IMR-90 (cell line): ENCODE results near the gene GZMA. TPM values are rescaled to one million over a fixed set of nuclear protein-coding genes. Genes with fewer than 3 reads are reported as not detected.
"Not testable (repeated sequence)": the region's sequence is repeated elsewhere in the genome, so short reads cannot be mapped to it uniquely, and the experiment has no call there.

Experiments used
- ATAC-seq: fragments of 200-7000 bp; cut with Tn5 transposase; 2 replicates; pipeline ENCODE4 v1.9.1; 2020; ENCODE audit warnings: low read depth, mild to moderate bottlenecking, moderate library complexity
- BruUV-seq: library from RNA; stranded (reverse); fragments of 400-500 nt; replicated peaks from 2 replicates; lab custom pipeline; 2021; lab: Mats Ljungman, UMichigan
- CTCF ChIA-PET: fragments of 300-600 bp; formaldehyde crosslinking; extraction: SDS; loops from one replicate; lab custom pipeline; 2021; ENCODE audit warnings: antibody characterized with exemption; lab: Yijun Ruan, JAX
- POLR2A ChIA-PET: fragments of 300-600 bp; sonication (Branson Sonifier 250); formaldehyde crosslinking; loops from one replicate; lab custom pipeline; 2022; ENCODE audit warnings: antibody characterized with exemption; ENCODE audit not compliant: unreplicated experiment; lab: Charles Lee
- DNase-seq: peaks from one replicate; pipeline ENCODE4 v3.0.0; 2013
- H2AFZ ChIP-seq: replicated peaks from 2 replicates; pipeline ENCODE3; 2013; ENCODE audit warnings: low read length, mild to moderate bottlenecking; ENCODE audit not compliant: poor library complexity
- H2AK5ac ChIP-seq: 2 replicates; pipeline ENCODE4 v1.6.1; 2013; ENCODE audit warnings: low read depth, low read length, inconsistent platforms
- H2AK9ac ChIP-seq: replicated peaks from 2 replicates; pipeline ENCODE3; 2013; ENCODE audit warnings: mild to moderate bottlenecking, low read depth, low read length, moderate library complexity; ENCODE audit not compliant: poor library complexity
- H2BK120ac ChIP-seq: 2 replicates; pipeline ENCODE4 v1.6.1; 2013; ENCODE audit warnings: low read depth, low read length, inconsistent platforms
- H2BK15ac ChIP-seq: 3 replicates; pipeline ENCODE4 v1.6.1; 2013; ENCODE audit warnings: low read depth, low read length, inconsistent platforms
- H2BK20ac ChIP-seq: 2 replicates; pipeline ENCODE4 v1.6.1; 2013; ENCODE audit warnings: low read depth, mild to moderate bottlenecking, inconsistent platforms, low read length, moderate library complexity
- H2BK5ac ChIP-seq: 2 replicates; pipeline ENCODE4 v1.6.1; 2013; ENCODE audit warnings: mild to moderate bottlenecking, low read depth, low read length, inconsistent platforms; ENCODE audit not compliant: poor library complexity, severe bottlenecking
- H3K14ac ChIP-seq: replicated peaks from 2 replicates; pipeline ENCODE4 v1.6.1; 2013; ENCODE audit warnings: low read depth, low read length, inconsistent platforms
- H3K18ac ChIP-seq: 2 replicates; pipeline ENCODE4 v1.6.1; 2013; ENCODE audit warnings: low read depth, low read length, control low read depth
- H3K23ac ChIP-seq: 2 replicates; pipeline ENCODE4 v1.6.1; 2013; ENCODE audit warnings: low read depth, low read length, inconsistent platforms
- H3K27ac ChIP-seq: 2 replicates; pipeline ENCODE4 v1.5.1; 2013; ENCODE audit warnings: mild to moderate bottlenecking, control low read depth, low read length; ENCODE audit not compliant: insufficient read depth
- H3K27me3 ChIP-seq: 2 replicates; pipeline ENCODE4 v1.6.1; 2013; ENCODE audit warnings: low read length; ENCODE audit not compliant: control insufficient read depth, insufficient read depth
- H3K36me3 ChIP-seq: 2 replicates; pipeline ENCODE4 v1.6.1; 2013; ENCODE audit warnings: low read length, mixed read lengths; ENCODE audit not compliant: control insufficient read depth, insufficient read depth
- H3K4ac ChIP-seq: 2 replicates; pipeline ENCODE4 v1.6.1; 2013; ENCODE audit warnings: low read depth, low read length, inconsistent platforms
- H3K4me1 ChIP-seq: 2 replicates; pipeline ENCODE4 v1.6.1; 2013; ENCODE audit warnings: low read length, mixed read lengths; ENCODE audit not compliant: control insufficient read depth, insufficient read depth
- H3K4me2 ChIP-seq: 2 replicates; pipeline ENCODE4 v1.6.1; 2013; ENCODE audit warnings: low read depth, mild to moderate bottlenecking, control low read depth, low read length, moderate library complexity
- H3K4me3 ChIP-seq: 2 replicates; pipeline ENCODE4 v1.5.1; 2013; ENCODE audit warnings: low read depth, mild to moderate bottlenecking, control low read depth, low read length, moderate library complexity; ENCODE audit not compliant: insufficient read depth
- H3K56ac ChIP-seq: 2 replicates; pipeline ENCODE4 v1.6.1; 2013; ENCODE audit warnings: low read length, inconsistent platforms; ENCODE audit not compliant: insufficient read depth; ENCODE audit errors: extremely low read depth
- H3K79me1 ChIP-seq, 2 experiments: 2 replicates each; pipeline ENCODE4 v1.6.1; 2013; ENCODE audit warnings: low read length in 2 of 2, inconsistent platforms in 1 of 2, low read depth in 1 of 2
- H3K9ac ChIP-seq: 2 replicates; pipeline ENCODE4 v1.6.1; 2013; ENCODE audit warnings: low read depth, low read length, control low read depth
- H3K9me1 ChIP-seq: 2 replicates; pipeline ENCODE4 v1.6.1; 2013; ENCODE audit warnings: low read length, inconsistent platforms; ENCODE audit not compliant: insufficient read depth
- H3K9me3 ChIP-seq: 2 replicates; pipeline ENCODE4 v1.6.1; 2013; ENCODE audit warnings: low read length; ENCODE audit not compliant: control insufficient read depth, insufficient read depth
- H4K20me1 ChIP-seq: 2 replicates; pipeline ENCODE4 v1.6.1; 2013; ENCODE audit warnings: low read length, inconsistent platforms; ENCODE audit not compliant: insufficient read depth
- H4K5ac ChIP-seq: 2 replicates; pipeline ENCODE4 v1.6.1; 2013; ENCODE audit warnings: mild to moderate bottlenecking, low read depth, low read length, control low read depth
- H4K8ac ChIP-seq, 2 experiments: 2 replicates each; pipeline ENCODE4 v1.6.1; 2013; ENCODE audit warnings: low read depth in 2 of 2, low read length in 2 of 2, control low read depth in 1 of 2, inconsistent platforms in 1 of 2
- H4K91ac ChIP-seq: 2 replicates; pipeline ENCODE4 v1.6.1; 2013; ENCODE audit warnings: low read depth, low read length, inconsistent platforms; ENCODE audit not compliant: insufficient read depth
- dilution Hi-C: fragments of 300-500 bp; cut with HindIII; formaldehyde crosslinking; loops from one replicate; pipeline ENCODE4 v1.14.3; 2018; ENCODE audit warnings: low sequenced_read_pairs; ENCODE audit not compliant: unreplicated experiment
- in situ Hi-C: fragments of 300-500 bp; cut with MboI; formaldehyde crosslinking; loops from 3 replicates; pipeline ENCODE4 v1.14.3; 2019; ENCODE audit warnings: low sequenced_read_pairs, inconsistent platforms, mixed read lengths
- intact Hi-C: fragments of 100-400 bp; cut with micrococcal nuclease; formaldehyde crosslinking; loops from 2 replicates; pipeline ENCODE4 v1.10.0; 2022
- polyA plus RNA-seq, 3 experiments: library from polyadenylated mRNA; depleted of rRNA; stranded (reverse); fragments of >200 nt; gene quantifications; 2 replicates each; pipeline ENCODE4 v1.2.3, GENCODE V29; 2012; ENCODE audit warnings: low replicate concordance in 1 of 3
- total RNA-seq: library from RNA; depleted of rRNA; stranded (reverse); fragments of >200 nt; gene quantifications from 2 replicates; pipeline ENCODE4 v1.2.3, GENCODE V29; 2012

Gene GZMA
- total and polyA plus RNA-seq, 2 of the 4 experiments (the other 2 are of a cell fraction), result not detected

DNA sequence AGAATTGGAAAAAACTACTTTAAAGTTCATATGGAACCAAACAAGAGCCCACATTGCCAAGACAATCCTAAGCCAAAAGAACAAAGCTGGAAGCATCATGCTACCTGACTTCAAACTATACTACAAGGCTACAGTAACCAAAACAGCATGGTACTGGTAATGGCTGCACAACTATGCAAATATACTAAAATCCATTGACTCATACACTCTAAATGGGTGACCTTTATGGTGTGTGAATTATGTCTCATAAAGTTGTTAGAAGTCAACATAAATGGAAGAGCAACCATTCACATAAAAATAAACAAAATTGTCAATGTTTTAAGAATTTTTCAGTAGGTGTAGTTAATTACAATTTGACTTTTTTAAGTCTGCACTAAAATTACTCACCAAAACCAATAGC, 1.3 kb upstream of the GZMA start:
- H3K18ac ChIP-seq, H3K4me3 ChIP-seq, H2BK20ac ChIP-seq, DNase-seq, H2BK120ac ChIP-seq, BruUV-seq, H2AK9ac ChIP-seq, POLR2A ChIA-PET, H3K4me1 ChIP-seq, dilution Hi-C loops, H3K4me2 ChIP-seq, H3K23ac ChIP-seq, CTCF ChIA-PET, H2AFZ ChIP-seq, H3K9me1 ChIP-seq, in situ Hi-C loops, H3K27ac ChIP-seq, H3K4ac ChIP-seq, H2AK5ac ChIP-seq, H2BK15ac ChIP-seq, H3K14ac ChIP-seq, H3K79me1 ChIP-seq, H4K5ac ChIP-seq, H4K8ac ChIP-seq, H4K20me1 ChIP-seq, H3K36me3 ChIP-seq, intact Hi-C loops, H2BK5ac ChIP-seq, ATAC-seq, H4K91ac ChIP-seq, H3K56ac ChIP-seq, H3K9ac ChIP-seq, H3K9me3 ChIP-seq: not testable (repeated sequence)
- peaks cover 17% of the 10 kb centered on the region for H3K27me3 ChIP-seq
